Central memory CD4-positive, alpha-beta T cell (primary cell): ENCODE measurements around the gene PFDN6.
"Not testable (repeated sequence)": the region's sequence is repeated elsewhere in the genome, so short reads cannot be mapped to it uniquely, and the experiment has no call there.

Experiments
- DNase-seq: peaks from one replicate; pipeline ENCODE4 v3.0.0; 2022

The PFDN6 gene

GRCh38 chr6:33273924-33274902, 15.2 kb upstream of the PFDN6 start:
- DNase-seq = no peak

- not testable (repeated sequence) for DNase-seq
Measured at GRCh38 chr6:33275795-33276580, 13.4 kb upstream of the PFDN6 start.

- no peak for DNase-seq
Measured at GRCh38 chr6:33276581-33276863, 12.9 kb upstream of the PFDN6 start.

GRCh38 chr6:33276864-33277662, 12.3 kb upstream of the PFDN6 start, which contains the start of gene B3GALT4:
TSS of gene B3GALT4 (plus strand) at chr6:33277123. CDS start at chr6:33277420, 297 bp downstream.
- DNase-seq = peak; percentile 69

- DNase-seq = peak; percentile 18
Measured at GRCh38 chr6:33277663-33278391, 11.6 kb upstream of the PFDN6 start.

GRCh38 chr6:33278392-33278741, 11.0 kb upstream of the PFDN6 start:
- no peak for DNase-seq

GRCh38 chr6:33278810-33279209, 10.6 kb upstream of the PFDN6 start:
- no peak for DNase-seq

- no peak for DNase-seq
Measured at GRCh38 chr6:33279257-33279695, 10.1 kb upstream of the PFDN6 start.

- no peak for DNase-seq
Measured at GRCh38 chr6:33279971-33280511, 9.4 kb upstream of the PFDN6 start.

- no peak for DNase-seq
Measured at GRCh38 chr6:33280539-33280938, 8.9 kb upstream of the PFDN6 start.

- DNase-seq = not testable (repeated sequence)
Measured at GRCh38 chr6:33285214-33285613, 4.2 kb upstream of the PFDN6 start.

- no peak for DNase-seq
Measured at GRCh38 chr6:33286946-33287914, 2.2 kb upstream of the PFDN6 start.

GRCh38 chr6:33288141-33288920, 1.1 kb upstream of the PFDN6 start:
- DNase-seq = no peak

- no peak for DNase-seq
Measured at GRCh38 chr6:33289784-33290315, 449 bp downstream of the PFDN6 start.

GRCh38 chr6:33290459-33290858, 1.1 kb downstream of the PFDN6 start:
- no peak for DNase-seq

- DNase-seq = no peak
Measured at GRCh38 chr6:33292996-33293682, 3.7 kb downstream of the PFDN6 start.

GRCh38 chr6:33294086-33294823, 4.9 kb downstream of the PFDN6 start:
- DNase-seq = no peak
